ENCODE results near the gene BMP3.

Gene BMP3

DNA sequence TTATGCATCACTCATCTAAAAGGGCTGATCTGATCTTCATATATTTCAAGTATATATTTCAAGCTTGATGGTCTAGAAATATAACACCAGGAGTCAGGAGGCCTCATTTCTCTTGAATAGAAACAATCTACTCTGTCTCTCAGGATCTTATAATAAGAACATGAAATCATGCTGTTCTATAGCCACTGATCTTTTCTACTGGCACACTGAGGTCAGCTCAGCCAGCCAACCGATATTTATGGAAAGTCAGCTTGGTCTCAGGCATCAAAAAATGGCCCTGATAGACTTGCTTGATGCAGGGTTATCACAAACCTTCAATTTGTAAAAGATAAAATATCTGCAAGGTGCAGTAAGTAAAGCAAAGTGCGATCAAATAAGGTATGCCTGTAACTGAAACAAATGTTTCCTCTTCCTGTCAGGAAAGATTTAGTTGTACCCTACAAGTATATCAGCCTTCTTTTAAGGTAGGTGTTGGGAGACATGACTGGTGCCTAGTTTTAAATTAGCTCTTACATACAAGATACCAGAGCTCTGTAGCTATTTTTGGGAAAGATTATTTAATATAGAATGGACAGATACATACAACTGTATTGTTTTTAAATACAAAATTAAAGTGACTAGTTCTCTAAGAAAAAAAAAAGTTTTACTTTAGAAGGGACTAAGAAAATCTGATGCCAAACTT, 63.4 kb downstream of the BMP3 start:
- TF ChIP-seq, protein P1, sequence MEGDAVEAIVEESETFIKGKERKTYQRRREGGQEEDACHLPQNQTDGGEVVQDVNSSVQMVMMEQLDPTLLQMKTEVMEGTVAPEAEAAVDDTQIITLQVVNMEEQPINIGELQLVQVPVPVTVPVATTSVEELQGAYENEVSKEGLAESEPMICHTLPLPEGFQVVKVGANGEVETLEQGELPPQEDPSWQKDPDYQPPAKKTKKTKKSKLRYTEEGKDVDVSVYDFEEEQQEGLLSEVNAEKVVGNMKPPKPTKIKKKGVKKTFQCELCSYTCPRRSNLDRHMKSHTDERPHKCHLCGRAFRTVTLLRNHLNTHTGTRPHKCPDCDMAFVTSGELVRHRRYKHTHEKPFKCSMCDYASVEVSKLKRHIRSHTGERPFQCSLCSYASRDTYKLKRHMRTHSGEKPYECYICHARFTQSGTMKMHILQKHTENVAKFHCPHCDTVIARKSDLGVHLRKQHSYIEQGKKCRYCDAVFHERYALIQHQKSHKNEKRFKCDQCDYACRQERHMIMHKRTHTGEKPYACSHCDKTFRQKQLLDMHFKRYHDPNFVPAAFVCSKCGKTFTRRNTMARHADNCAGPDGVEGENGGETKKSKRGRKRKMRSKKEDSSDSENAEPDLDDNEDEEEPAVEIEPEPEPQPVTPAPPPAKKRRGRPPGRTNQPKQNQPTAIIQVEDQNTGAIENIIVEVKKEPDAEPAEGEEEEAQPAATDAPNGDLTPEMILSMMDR (IDR thresholded peaks at IDR 0.05), result no peak

DNA sequence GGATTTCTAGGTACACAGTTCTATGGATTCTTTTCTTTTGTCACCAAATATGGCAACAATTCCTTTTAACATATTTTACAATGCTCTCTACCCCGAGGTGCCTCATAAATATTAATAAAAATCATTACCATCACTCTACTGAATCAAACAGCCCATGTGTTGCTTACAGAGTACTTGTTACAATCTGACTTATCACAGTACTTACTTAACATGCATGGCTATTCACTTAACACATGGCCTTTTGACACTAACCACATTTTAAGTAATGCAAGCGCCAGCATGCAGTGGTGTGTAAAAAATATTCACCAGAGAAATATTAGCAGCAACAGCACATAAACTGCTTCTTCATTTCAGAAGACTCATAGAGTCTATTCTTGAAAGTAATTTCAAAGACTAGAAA, 64.9 kb downstream of the BMP3 start:
- TF ChIP-seq, protein P1 (IDR thresholded peaks at IDR 0.05), result no peak

DNA sequence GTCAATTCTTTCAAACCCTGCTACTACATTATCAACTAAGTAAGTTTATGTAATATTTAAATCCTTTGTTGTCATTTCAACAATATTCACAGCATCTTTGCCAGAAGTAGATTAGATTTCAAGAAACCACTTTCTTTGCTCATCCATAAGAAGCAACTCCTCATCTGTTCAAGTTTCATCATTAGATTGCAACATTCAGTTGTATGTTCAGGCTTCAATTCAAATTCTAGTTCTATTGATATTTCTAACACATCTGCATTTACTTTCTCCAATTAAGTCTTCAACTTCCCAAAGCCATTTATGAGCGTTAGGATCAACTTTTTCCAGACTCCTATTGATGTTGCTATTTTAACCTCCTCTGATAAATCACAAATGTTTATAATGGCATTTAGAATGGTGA, 66.1 kb downstream of the BMP3 start:
- TF ChIP-seq, protein P1 (IDR thresholded peaks at IDR 0.05), result no peak

DNA sequence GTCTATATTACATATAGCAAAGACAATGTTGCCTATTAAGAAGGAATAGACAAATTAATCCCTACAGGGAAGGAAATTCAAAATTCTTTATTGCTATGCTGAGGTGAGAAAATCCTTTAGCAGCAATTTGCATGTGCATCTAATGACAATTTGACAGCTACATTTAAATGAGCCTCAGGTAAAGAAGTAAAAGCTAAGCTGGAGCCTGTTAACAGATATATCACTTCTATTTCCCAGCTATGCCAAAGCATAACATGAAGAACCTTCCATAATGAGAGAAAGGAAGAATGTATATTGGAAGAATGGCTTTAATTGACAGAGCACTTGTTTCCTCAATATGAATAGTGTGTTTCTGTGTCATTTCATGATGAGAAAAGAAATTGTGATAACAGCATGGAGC, 71.6 kb downstream of the BMP3 start:
- TF ChIP-seq, protein P1 (IDR thresholded peaks at IDR 0.05), result no peak

DNA sequence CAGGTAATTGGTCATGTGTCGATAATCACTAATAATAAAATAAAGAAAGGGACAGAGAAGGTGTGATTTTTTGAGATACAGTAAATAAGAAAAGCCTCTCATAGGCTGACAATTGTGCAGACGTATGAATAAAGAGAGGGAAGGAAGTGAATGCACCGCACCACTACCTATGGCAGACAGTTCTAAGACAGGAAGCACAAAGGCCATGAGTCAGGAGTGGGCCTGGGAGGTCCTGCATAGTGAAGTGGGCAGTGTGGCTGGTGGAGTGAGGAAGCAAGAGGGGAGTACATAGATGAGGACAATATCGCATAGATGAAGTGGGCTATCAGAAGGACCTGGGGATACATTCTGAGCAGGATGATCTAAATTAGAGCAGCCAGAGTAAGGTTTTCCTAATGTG, 75.6 kb downstream of the BMP3 start:
- TF ChIP-seq, protein P1 (IDR thresholded peaks at IDR 0.05), result no peak

Data from LNCAP (cell line).